Measurements from ENCODE around the gene PDK1.
"Not testable (repeated sequence)": the region's sequence is repeated elsewhere in the genome, so short reads cannot be mapped to it uniquely, and the experiment has no call there.

PDK1 gene

DNA sequence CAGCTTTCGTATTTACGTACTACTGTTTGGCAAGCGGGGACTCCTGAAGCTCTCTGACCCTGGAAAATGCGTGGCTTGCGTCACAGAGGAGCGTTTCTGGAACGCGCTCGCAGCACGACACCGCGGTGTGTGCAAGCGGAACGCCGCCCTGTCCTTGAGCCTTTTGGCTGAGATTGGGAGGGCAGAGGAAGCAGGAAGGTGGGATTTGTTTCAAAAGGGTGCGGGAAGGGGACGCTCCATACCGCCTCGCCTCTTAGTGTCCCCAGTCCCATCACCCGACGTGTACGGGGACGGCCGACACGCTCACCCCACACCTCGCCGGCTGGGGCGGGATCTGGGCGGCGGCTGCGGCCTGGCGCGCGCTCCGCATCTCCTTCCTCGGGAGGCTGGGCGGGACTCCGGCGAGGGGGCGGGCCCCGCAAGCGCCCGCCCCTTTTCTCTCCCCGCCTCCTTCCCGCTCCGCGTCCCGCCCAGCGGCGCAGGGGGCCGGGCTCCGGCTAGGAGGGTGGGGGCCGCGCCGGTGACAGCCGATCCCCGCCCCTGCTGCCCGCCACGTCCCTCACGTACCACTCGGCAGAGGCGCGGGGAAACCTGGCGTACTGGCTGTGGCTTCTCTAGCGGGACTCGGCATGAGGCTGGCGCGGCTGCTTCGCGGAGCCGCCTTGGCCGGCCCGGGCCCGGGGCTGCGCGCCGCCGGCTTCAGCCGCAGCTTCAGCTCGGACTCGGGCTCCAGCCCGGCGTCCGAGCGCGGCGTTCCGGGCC, at the start of gene PDK1:
Gene PDK1, plus strand, starts transcription at position 569 of the 762 bp plus-strand sequence. Its CDS starts 61 bp downstream, at position 630.
- peak; percentile 89 for DNase-seq

DNA sequence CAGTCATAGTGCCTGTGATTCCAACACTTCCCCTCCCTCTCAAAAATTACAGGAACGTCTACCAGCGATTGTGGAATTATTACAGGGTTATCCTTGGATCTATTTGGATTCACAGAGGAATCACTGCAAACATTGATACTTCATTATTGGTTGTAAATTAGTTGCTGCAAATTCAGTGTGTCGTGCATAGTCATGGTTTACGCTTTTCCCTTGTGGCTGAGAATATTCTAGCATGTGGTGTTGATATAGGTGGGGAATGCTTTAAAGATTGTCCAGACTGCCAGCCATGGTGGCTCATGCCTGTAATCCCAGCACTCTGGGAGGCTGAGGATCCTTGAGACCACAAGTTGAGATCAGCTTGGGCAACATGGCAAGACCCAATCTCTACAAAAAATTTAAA, 48.7 kb upstream of the PDK1 start:
- DNase-seq: no peak

DNA sequence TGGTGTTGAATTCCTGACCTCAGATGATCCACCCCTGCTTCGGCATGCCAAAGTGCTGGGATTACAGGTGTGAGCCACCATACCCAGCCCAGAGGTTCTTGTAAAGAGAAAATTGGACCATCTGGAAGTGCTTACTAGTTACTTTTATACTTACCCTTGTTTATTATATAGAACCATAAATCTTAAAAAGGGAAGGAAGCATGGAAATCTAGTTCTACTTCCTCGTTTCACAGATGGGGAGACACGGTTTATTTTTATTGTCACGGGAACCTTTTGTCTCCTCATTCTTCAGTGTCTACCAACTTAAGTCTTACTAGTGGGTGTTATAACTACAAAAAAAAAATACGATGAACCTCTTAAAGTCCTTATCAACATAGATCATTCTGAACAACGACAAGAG, 45.8 kb upstream of the PDK1 start:
- no peak for DNase-seq

DNA sequence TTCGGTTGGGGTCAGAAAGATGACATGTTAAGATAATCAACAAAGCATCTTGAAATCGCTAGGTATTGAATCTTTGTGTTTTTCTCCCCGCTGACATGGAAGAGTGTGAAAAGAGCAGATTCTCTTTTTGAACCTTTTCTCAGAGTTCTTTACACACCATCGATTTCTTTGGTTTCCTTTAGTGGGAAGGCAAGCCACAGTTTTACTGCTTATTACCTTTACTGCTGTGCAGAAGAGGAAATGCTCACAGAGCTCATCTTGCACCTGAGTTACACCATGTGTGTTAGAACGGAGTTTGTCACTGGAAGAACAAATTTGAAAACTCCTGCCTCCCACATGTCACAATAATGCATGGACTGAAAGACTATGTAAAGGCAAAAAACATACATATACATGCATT, 45.3 kb upstream of the PDK1 start:
- no peak for DNase-seq

DNA sequence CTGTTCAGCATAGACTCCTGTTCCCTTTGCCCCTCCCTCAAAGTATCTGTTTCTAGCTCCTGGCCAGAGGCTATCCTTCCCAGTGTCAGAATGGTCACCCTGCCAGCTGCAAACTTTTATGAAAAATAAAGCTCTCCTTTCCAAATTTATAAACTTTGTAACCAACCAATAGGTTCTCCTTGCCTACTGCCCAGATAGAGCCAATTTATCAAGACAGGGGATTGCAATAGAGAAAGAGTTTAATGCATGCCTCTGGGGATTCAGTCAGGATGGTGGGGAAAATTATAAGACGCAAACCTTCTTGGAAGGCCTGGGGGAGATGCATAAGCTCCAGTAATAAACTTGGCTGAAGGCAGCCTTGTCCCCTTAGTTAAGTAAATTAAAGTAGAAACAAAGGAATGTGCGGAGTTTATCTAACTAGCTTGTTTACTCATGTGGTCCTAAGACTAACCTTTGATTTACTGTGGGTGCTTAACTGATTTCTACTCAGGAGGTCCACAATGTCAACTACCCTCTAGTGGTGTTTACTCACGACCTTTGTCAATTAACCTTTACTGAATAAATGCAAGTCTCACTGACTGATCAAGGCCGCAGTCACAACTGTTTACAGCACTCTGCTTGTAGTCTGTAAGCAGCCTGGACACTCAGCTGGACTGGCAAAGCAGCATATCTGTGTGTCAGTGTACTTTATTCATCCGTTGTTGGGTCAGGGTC, 42.9 kb upstream of the PDK1 start:
- DNase-seq: no peak

DNA sequence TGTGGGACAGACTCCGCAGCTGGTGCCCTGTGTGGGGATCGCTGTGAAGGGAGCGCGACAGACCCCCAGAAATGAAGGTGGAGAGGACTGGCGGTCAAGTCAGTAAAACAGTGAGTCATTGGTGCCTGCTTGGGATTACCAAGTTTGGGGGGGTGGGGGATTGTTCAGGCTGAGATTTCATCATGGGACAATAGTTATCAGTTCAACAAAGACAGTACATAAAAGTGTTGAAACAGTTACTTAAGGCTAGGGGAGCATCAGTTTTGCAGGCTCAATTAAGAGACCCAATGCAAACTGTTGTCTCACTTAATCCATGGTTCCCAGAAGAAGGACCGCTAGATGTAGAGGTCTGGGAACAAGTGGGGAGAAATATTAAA, 42.4 kb upstream of the PDK1 start:
- no peak for DNase-seq

DNA sequence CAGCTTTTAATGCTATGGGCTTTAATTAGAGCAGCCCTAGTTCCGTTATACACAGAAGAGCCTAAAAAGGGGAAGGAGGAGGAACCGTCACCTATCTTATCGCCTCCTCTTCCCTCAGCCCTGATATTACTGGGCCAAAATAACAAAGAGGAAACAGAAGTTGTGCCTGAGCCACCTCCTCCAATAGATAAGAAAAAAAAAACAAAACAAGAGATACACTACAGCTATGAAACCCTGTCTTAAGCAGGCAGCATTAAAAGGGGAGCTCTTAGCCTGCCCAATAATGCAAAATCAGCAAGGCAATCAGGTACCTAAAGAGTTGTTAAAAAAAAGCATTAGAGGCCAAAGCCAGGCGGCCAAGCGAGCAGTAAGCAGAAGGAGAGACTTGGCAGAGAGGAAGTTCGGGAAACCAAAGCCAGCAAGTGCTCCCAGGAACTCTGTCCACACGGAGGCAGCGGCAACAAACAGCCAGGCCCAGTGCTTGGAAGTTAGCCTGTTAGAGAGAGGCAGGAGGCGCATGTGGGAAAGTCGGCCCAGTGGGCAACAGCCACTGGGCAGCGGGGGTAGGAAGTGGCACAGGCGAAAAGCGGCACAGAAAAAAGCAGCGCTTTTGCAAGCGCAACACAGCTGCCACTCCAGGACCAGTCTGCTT, 41.8 kb upstream of the PDK1 start:
- no peak for DNase-seq

DNA sequence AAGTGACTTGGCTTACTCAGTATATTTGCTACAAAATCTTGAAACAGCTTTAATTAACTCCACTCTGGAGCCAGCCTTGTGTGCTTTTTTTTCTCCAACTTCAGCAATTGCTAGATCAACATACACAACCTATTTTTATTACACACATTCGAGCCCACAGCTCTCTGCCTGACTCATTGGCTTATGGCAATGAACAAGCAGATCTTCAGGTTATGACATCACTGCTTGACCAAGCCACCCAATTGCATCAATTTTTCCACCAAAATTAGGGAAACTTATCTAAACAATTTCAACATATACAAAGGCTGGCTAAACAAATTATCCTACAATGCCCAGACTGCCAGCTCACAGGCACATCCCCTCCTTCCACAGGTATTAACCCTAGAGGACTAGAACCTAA, 39.6 kb upstream of the PDK1 start:
- DNase-seq: no peak

DNA sequence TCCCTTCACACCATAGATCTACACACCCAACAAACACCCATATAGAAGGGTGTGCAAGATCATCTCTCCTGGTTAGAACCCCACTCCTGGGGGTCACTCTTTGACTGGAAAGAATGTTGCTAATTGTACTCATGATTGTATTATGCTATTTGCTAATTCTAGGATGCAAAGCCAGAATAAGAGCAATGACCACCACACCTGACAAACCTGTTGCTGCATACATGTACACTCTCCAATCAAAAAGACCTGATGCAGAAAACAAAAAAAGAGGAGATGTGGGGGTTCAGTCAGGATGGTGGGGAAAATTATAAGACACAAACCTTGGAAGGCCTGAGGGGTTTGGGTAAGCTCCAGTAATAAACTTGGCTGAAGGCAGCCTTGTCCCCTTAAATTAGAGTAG, 36.9 kb upstream of the PDK1 start:
- DNase-seq: no peak

DNA sequence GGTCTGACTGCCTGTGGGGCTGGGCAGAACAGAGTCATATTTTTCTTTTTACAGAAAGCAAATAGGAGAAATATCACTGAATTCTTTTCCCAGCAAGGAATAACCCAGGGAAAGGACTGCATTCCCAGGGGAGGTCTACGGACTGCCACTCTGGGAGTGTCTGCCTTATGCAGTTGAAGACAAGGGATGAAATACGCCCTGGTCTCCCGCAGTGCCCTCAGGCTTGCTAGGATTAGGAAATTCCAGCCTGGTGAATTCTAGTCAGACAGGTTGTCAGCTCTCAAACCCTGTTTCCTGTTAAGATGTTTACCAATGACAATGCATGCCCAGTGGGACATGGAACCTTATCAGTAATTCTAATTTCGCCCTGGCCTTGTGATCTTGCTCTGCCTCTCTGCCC, 30.3 kb upstream of the PDK1 start:
- no peak for DNase-seq

DNA sequence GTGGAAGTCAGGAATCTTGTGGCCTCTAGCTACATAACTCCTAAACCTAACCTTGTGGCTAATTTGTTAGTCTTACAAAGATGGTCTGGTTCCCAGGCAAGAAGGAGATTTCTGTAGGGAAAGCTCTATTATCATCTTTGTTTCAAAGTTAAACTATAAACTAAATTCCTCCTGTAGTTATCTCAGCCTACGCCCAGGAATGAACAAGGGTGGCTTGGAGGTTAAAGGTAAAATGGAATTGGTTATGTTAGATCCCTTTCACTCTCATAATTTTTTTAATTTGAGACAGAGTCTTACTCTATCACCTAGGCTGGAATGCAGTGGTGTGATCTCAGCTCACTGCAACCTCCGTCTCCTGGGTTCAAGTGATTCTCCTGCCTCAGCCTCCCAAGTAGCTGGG, 24.6 kb upstream of the PDK1 start:
- DNase-seq: no peak

DNA sequence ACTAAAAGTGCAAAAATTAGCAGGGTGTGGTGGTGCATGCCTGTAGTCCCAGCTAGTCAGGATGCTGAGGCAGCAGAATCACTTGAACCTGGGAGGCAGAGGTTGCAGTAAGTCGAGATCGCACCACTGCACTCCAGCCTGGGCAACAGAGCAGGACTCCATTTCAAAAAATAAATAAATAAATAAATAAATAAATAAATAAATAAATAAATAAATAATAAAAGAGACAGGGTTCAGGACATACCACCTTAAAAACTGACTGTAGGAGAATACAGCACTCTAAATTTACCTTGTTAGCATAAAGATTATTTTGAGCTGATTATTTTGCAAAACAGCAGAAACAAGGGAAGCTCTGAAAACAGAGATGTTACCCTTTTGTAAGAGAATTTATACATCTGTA, 23.4 kb upstream of the PDK1 start:
- DNase-seq: not testable (repeated sequence)

DNA sequence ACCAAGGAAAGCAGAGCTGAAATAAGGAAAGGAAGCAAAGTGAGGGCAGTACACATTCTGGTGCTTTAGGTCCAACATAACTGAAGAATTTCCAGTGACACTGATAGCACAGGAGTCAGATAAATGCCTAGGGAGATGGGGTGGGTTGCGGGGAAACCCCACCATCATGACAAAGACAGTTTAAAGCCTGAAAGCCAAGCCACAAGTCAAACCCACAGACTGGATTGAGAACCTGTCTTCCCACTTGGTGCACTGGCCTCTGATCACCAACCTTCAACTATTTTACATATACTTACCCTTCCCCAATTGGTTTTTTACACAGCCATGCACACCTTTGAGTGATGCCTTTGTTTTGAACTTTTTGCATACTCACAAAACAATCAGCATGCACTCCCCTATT, 22.2 kb upstream of the PDK1 start:
- DNase-seq: no peak

DNA sequence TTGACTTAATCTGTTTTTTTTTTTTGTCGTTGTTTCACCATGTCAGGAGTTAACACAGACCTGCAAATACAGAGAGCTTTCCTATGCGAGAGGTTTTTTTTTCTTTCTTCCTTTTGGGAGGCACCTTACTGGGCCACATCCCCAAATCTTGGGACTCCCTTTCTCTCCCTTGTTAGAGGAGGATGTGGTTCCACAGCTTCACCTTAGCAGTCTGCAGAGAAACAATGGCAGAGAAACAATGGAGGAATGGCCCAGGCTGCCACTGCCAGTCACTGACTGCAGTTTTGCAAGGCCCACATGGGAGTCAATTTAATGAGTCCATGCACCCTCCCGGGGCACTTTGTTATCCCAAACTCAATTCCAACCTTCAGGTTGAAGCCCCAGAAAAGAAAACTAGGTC, 20.8 kb upstream of the PDK1 start:
- no peak for DNase-seq

DNA sequence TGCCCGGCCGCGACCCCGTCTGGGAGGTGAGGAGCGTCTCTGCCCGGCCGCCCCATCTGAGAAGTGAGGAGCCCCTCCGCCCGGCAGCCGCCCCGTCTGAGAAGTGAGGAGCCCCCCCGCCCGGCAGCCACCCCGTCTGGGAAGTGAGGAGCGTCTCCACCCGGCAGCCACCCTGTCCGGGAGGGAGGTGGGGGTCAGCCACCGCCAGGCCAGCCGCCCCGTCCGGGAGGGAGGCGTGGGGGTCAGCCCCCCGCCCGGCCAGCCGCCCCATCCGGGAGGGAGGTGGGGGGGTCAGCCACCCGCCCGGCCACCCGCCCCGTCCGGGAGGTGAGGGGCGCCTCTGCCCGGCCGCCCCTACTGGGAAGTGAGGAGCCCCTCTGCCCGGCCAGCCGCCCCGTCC, 18.0 kb upstream of the PDK1 start:
- not testable (repeated sequence) for DNase-seq

DNA sequence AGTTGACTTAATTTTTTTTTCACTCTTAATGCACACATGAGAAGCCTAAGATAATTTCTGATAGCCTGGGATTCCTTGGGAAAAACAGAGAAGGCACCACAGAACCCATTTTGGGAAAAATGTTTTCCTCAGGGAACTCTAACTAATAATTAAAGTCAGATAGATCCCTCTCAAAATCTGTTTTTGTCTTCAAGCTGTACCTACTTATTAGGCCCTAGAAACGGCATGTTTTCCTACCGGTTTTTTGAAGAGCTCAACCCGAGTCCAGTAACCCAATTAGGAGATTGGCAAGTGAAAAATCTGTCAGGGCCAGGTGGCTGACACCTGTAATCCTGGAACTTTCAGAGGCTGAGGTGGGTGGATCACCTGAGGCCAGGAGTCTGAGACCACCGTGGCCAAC, 16.1 kb upstream of the PDK1 start:
- DNase-seq: no peak

DNA sequence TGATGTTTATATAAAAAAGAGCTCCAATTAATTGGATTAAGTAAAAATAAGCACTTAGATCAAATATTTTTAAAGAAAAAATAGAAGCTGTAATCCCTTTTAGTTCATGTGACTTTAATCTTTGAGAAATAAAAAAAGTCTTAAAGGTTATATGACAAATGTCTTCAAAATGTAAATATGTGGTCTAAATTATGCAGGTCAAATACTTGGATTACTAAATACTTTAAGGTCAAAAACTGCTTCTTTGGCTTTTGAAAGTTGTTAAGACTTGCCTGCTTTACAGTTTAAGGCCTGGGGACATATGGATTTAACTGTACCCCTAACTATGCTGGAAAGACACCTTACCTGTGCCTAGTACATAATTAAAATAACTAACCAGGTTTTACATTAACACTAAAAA, 15.5 kb upstream of the PDK1 start:
- no peak for DNase-seq

DNA sequence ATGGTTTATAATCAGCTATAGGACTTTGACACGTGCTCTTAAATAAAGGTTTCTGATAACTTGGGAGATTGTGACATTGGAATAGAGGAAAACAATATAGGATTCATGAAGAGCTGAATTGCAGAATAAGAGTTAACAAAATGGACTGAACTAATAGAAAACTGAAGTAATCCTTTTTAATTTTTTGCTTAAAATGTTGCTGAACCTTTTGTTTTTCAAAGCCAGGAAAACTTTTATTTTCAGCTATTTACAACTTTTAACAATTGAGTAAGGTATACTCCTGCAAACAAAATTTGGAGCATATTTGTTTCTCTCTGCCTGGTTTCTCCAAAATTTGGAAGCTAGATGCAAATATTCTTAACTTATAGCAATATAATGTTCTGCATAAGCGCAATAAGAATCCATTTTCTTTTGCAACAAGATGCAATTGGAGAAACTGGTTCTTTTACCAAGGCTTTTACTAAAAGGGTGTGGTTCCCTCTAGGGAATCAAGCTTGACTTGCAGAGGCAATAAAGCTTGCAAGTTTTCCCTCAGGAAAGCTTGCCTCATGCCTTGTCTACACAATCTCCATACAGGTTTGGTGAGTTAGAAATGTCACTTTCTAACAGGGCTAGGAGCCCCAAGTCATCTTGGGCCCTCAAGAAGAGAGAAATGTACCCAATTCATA, 10.3 kb upstream of the PDK1 start:
- no peak for DNase-seq

DNA sequence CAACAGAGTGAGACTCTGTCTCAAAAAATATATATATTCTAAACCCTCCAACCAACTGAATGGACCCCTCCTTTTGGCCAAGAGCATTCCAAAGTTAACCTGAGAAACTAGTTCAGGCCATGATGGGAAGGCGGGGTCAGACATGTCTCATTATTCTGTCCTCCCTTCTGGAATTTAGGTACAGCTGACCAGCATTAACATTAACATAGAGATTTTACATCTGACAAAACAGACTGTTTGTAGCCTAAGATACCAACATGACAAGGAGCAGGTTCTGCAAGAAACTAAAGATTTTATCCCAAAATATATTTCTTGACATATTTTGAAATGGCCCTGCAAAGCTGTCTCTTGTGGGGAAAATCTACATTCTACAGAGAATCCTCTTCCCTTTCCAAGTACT, 6.8 kb upstream of the PDK1 start:
- DNase-seq: no peak

DNA sequence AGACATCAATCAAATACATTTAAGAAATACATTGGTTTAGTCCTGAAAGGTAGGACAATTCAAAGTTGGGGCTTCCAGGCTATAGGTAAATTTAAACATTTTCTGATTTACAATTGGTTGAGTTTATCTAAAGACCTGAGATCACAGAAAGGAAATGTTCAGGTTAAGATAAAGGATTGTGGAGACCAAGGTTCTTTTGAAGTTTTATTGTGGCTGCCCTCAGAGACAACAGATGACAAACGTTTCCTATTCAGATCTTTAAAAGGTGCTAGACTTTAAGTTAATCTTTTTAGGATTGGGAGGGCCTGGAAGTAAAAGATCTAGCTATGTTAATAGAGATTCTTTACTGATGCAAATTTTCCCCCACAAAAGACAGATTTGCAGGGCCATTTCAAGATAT, 6.1 kb upstream of the PDK1 start:
- DNase-seq: not testable (repeated sequence)

DNA sequence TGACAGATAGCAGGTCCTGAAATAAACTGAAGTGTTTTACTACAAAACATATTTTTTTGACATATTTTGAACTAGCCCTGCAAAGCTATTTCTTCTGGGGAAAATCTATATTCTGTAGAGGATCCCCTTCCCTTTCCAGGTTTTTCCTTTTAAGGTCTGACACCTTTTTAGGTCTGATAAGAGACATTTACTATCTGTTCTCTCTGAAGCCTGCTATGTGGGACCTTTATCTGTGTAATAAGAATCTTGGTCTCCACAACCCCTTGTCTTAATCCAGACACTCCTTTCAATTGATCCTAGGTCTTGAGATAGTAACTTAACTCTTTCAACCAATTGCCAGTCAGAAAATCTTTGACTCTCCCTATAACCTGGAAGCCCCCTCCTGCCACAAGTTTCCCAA, 5.5 kb upstream of the PDK1 start:
- no peak for DNase-seq

DNA sequence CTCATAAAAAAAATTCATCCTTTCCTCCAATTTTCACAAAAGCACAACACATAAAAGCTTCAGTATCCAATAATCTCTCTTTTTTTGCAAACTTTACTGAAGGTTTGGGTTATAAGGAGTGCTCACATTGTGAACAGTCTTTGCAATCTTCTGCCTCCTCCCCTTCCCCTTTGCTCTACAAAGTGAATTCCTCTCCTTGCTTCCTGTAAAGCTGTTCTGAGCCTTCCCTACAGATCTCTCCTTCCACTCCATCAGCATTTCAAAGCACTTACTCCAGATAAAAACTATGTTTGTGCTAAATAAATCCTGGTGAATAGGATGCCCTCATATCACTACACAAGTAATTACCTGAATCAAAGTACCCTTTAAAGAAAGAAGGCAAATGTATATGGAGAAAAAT, 4.6 kb upstream of the PDK1 start:
- DNase-seq: no peak

DNA sequence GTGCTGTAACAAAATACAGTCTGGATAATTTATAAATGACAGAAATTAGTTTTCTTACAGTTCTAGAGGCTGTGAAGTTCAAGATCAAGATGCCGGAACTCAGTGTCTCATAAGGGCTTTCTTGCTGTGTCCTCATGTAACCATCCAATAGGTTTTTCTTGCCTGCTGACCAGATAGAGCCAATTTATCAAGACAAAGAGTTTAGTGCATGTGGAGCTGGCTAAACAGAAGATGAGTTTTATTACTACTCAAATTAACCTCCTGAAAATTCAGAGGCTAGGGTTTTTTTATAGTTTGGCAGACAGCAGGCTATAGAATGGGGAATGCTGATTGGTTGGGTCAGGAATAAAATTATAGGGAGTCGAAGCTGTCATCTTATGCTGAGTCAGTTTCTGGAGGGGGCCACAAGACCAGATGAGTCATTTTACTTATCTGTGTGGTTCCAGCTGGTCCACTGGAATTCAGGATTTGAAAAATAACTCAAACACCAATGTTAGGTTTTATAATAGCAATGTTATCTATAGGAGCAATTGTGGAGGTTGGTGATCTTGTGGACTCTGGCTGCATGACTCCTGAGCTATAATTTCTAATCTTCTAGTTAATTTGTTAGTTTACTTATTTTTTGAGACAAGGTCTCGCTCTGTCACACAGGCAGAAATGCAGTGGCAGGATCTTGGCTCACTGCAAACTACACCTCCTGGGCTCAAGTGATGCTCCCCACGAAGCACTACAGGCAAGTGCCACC, 3.2 kb upstream of the PDK1 start:
- no peak for DNase-seq
